Keratinocyte (primary cell): ENCODE measurements around the gene CIBAR2. TPM values are rescaled to one million over a fixed set of nuclear protein-coding genes. Genes with fewer than 3 reads are reported as not detected.

Experiments used
- DNase-seq: peaks from one replicate; pipeline ENCODE4 v3.0.0-alpha.2; 2011; ENCODE audit warnings: low read depth, missing footprints, low spot score
- FAIRE-seq: peaks from 2 replicates; lab custom pipeline; 2011; peaks lifted over from hg19 to GRCh38; lab: Jason Lieb, UNC
- H2AFZ ChIP-seq: 2 replicates; pipeline ENCODE4 v1.6.0; 2012; ENCODE audit warnings: low read length, control low read depth, inconsistent platforms; ENCODE audit not compliant: control insufficient read depth
- H3K27ac ChIP-seq: 2 replicates; pipeline ENCODE4 v1.5.1; 2011; ENCODE audit warnings: low read length; ENCODE audit not compliant: control insufficient read depth, insufficient read depth
- H3K27me3 ChIP-seq: 3 replicates; pipeline ENCODE4 v1.6.0; 2011; ENCODE audit warnings: low read length; ENCODE audit not compliant: control insufficient read depth, insufficient read depth; ENCODE audit errors: extremely low read depth
- H3K36me3 ChIP-seq, 2 experiments: 2 replicates in 1 of 2; 3 replicates in 1 of 2; pipeline ENCODE4 v1.5.1; 2011; ENCODE audit warnings: low read length in 2 of 2, mild to moderate bottlenecking in 1 of 2; ENCODE audit not compliant: control insufficient read depth in 2 of 2, insufficient read depth in 2 of 2; ENCODE audit errors: extremely low read depth in 1 of 2
- H3K4me1 ChIP-seq: 3 replicates; pipeline ENCODE4 v1.5.1; 2011; ENCODE audit warnings: low read length; ENCODE audit not compliant: control insufficient read depth, insufficient read depth; ENCODE audit errors: extremely low read depth
- H3K4me2 ChIP-seq: 3 replicates; pipeline ENCODE4 v1.6.0; 2011; ENCODE audit warnings: low read depth, low read length; ENCODE audit not compliant: control insufficient read depth, insufficient read depth; ENCODE audit errors: extremely low read depth
- H3K4me3 ChIP-seq, 3 experiments: fragments of 200-600 bp in 1 of 3; sonication (generic) in 1 of 3; 2 replicates in 2 of 3; 3 replicates in 1 of 3; pipeline ENCODE4 v1.5.1; 2011 to 2016; ENCODE audit warnings: low read length in 3 of 3, mild to moderate bottlenecking in 3 of 3, control low read depth in 2 of 3, inconsistent platforms in 1 of 3, low read depth in 1 of 3, mixed read lengths in 1 of 3, mixed run types in 1 of 3, moderate library complexity in 1 of 3; ENCODE audit not compliant: control insufficient read depth in 2 of 3, insufficient read depth in 2 of 3; ENCODE audit errors: extremely low read depth in 1 of 3
- H3K79me2 ChIP-seq: 2 replicates; pipeline ENCODE4 v1.6.0; 2012; ENCODE audit warnings: low read length; ENCODE audit not compliant: control insufficient read depth, insufficient read depth
- H3K9ac ChIP-seq: 3 replicates; pipeline ENCODE4 v1.6.0; 2011; ENCODE audit warnings: low read length; ENCODE audit not compliant: control insufficient read depth, insufficient read depth; ENCODE audit errors: extremely low read depth
- H3K9me1 ChIP-seq: 3 replicates; pipeline ENCODE4 v1.6.0; 2011; ENCODE audit warnings: low read length; ENCODE audit not compliant: control insufficient read depth, insufficient read depth; ENCODE audit errors: extremely low read depth
- H3K9me3 ChIP-seq: 2 replicates; pipeline ENCODE4 v1.5.1; 2012; ENCODE audit warnings: low read depth, low read length; ENCODE audit not compliant: control insufficient read depth
- H4K20me1 ChIP-seq: 3 replicates; pipeline ENCODE4 v1.6.0; 2011; ENCODE audit warnings: low read length; ENCODE audit not compliant: control insufficient read depth, insufficient read depth; ENCODE audit errors: extremely low read depth
- EZH2 ChIP-seq: IDR thresholded peaks from one replicate; pipeline ENCODE4 v1.6.1; 2012; ENCODE audit warnings: inconsistent platforms, mild to moderate bottlenecking, low read length, moderate library complexity
- dilution Hi-C: fragments of 300-500 bp; cut with MboI; formaldehyde crosslinking; loops from one replicate; pipeline ENCODE4 v1.7.0; 2020; ENCODE audit warnings: low sequenced_read_pairs; ENCODE audit not compliant: extremely low pct_ligation_motif_present
- polyA plus RNA-seq, 5 experiments: library from polyadenylated mRNA; depleted of rRNA in 3 of 5; stranded (reverse) in 3 of 5; stranded (forward) in 1 of 5; unstranded in 1 of 5; fragments of >200 nt; gene quantifications; 1 replicate in 1 of 5; 2 replicates in 3 of 5; 3 replicates in 1 of 5; pipeline versions ENCODE4 v1.2.1 to v1.2.3, GENCODE V29; 2011 to 2012; ENCODE audit warnings: missing spikeins in 2 of 5, low read depth in 1 of 5, low replicate concordance in 1 of 5
- TF ChIP-seq, protein P1 (sequence below), 3 experiments: IDR thresholded peaks in 1 of 3; conservative IDR thresholded peaks in 1 of 3; optimal IDR thresholded peaks in 1 of 3; 2 replicates in 2 of 3; 3 replicates in 1 of 3; pipeline versions ENCODE3 to v1.5.1; 2011; ENCODE audit warnings: low read length in 3 of 3, mild to moderate bottlenecking in 3 of 3, moderate library complexity in 2 of 3, control low read depth in 1 of 3, inconsistent platforms in 1 of 3; ENCODE audit not compliant: insufficient read depth in 2 of 3; ENCODE audit errors: extremely low read depth in 1 of 3

CIBAR2 gene
- polyA plus RNA-seq, 1 donor (not counting 4 experiments of a cell fraction or from before 2014, with no cell fraction given): not detected

DNA sequence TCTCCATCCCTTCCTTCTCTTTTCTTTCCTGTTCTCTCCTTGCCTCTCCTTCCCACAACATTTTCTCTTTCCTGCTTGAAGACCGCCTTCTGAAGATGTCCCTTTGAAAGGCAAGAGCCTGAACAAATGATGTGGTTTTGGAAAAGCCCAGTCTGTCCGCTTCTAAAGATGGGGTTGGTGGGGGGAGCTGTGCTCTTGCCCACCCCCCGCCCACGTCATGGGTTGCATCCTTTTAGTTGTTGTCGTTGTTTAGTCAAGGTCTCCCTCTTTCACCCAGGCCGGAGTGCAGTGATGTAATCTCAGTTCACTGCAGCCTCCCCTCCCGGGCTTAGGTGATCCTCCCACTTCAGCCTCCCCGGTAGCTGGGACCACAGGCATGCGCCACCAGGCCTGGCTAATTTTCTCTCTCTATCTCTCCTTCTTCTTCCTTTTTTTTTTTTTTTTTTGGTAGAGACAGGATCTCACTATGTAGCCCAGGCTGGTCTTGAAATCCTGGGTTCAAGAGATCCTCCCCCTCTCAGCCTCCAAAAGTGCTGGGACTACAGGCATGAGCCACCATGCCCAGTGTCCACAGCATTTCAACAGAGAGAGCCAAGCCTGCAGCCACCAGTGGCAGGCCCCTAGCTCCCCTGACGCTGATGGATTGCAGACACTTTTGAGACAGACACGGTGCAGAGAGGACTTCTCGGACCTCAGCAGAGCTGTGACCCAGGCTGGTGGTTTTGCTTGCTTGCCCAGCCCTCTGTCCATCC lies 26.0 kb upstream of the CIBAR2 start:
- no peaks in the 10 kb centered on the region for H3K79me2 ChIP-seq
- no peaks in the 10 kb centered on the region for H3K9me3 ChIP-seq
- no peak for FAIRE-seq
- H2AFZ ChIP-seq: no peak overlapping the region
- H3K4me2 ChIP-seq: no peak overlapping the region
- no peak overlapping the region for H3K9ac ChIP-seq
- H3K4me3 ChIP-seq: no peak overlapping the region
- dilution Hi-C loops: no loop called here
- TF ChIP-seq, protein P1, sequence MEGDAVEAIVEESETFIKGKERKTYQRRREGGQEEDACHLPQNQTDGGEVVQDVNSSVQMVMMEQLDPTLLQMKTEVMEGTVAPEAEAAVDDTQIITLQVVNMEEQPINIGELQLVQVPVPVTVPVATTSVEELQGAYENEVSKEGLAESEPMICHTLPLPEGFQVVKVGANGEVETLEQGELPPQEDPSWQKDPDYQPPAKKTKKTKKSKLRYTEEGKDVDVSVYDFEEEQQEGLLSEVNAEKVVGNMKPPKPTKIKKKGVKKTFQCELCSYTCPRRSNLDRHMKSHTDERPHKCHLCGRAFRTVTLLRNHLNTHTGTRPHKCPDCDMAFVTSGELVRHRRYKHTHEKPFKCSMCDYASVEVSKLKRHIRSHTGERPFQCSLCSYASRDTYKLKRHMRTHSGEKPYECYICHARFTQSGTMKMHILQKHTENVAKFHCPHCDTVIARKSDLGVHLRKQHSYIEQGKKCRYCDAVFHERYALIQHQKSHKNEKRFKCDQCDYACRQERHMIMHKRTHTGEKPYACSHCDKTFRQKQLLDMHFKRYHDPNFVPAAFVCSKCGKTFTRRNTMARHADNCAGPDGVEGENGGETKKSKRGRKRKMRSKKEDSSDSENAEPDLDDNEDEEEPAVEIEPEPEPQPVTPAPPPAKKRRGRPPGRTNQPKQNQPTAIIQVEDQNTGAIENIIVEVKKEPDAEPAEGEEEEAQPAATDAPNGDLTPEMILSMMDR (optimal IDR thresholded peaks at IDR 0.05 in 1 of 3, IDR thresholded peaks at IDR 0.05 in 1 of 3, conservative IDR thresholded peaks at IDR 0.05 in 1 of 3; ENCODE audit: extremely low read depth in 1 of 3, insufficient read depth in 2 of 3, low read length in 3 of 3): no peak
- H3K9me1 ChIP-seq: no peaks in the 10 kb centered on the region
- H4K20me1 ChIP-seq: no peaks in the 10 kb centered on the region
- no peak overlapping the region for H3K27ac ChIP-seq
- H3K27me3 ChIP-seq: peaks cover 32% of the 10 kb centered on the region
- no peak for DNase-seq
- H3K4me1 ChIP-seq: peaks cover 3% of the 10 kb centered on the region
- no peaks in the 10 kb centered on the region for H3K36me3 ChIP-seq

DNA sequence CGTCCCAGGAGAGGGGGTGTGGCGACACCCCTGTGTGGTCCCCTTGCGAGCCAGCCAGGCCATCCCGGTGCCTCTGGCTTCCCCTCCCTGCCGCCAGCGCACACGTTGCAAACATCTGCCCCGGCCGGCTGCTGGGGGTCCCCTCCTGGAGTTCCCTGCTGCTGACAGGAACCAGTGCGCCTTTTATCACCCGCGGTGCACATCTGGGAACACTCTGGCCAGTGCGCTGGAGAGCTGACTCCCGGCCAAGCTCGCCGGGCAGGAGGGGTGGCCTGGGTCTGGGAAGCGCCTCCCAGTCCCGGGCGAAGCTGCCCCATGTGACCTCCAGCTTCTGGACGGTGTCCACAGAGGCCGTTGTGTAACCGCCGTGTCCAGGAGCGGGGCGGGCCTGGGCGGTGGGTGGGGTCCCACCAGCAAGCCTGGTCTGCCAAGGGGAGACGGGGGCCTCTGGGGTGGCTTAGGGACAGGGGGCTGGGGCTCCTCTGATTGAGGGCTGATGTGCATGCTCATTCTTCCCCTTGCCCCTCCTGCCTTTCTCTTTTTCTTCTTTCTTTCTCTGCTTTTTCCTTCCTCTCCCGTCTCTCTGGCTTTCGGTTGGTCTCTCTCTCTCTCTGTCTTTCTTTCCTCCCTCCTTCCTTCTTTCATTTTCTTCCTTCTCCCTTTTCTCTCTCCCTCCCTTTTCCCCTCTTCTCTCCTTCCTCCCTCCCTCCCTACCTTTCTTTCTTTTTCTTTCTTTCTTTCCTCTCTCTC lies 25.2 kb upstream of the CIBAR2 start:
- dilution Hi-C loops: no loop called here
- TF ChIP-seq, protein P1 (optimal IDR thresholded peaks at IDR 0.05 in 1 of 3, IDR thresholded peaks at IDR 0.05 in 1 of 3, conservative IDR thresholded peaks at IDR 0.05 in 1 of 3; ENCODE audit: extremely low read depth in 1 of 3, insufficient read depth in 2 of 3, low read length in 3 of 3): no peak
- TF ChIP-seq EZH2: no peak
- Histone ChIP-seq H3K79me2 (no peaks in the 10 kb centered on the region), H3K9ac (no peak overlapping the region), H3K27ac (no peak overlapping the region), H3K4me2 (no peak overlapping the region), H3K4me3 (no peak overlapping the region), H3K9me3 (no peaks in the 10 kb centered on the region), H2AFZ (no peak overlapping the region), H3K36me3 (no peaks in the 10 kb centered on the region), H3K27me3 (peaks cover 32% of the 10 kb centered on the region), H3K4me1 (peaks cover 3% of the 10 kb centered on the region), H4K20me1 (no peaks in the 10 kb centered on the region), H3K9me1 (no peaks in the 10 kb centered on the region)
- FAIRE-seq (no peak), DNase-seq (no peak)
